Non-pigmented ciliary epithelial cell (primary cell): ENCODE measurements around the gene TMEM30B.
A peak's percentile ranks its signal among the peaks of the same experiment; 100 is the strongest.

Source experiments
- DNase-seq: peaks from one replicate; pipeline ENCODE4 v3.0.0-alpha.2; 2010; ENCODE audit warnings: low read depth

TMEM30B gene

DNA sequence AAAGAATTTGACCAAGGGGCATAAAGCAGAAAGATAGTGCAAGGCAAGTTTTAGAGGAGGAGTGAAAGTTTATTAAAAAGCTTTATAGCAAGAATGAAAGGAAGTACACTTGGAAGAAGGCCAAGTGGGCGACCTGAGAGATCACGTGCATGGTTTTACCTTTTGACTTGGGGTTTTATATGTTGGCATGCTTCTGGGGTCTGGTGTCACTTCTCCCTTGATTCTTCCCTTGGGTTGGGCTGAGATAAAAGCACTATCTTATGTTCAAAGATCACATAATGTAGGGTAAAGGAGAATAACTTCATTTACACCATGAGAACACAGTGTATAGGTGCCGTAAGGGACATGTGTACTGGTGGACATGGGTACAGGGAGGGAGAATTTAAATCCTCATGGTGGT, 17.7 kb upstream of the TMEM30B start:
- no peak for DNase-seq

DNA sequence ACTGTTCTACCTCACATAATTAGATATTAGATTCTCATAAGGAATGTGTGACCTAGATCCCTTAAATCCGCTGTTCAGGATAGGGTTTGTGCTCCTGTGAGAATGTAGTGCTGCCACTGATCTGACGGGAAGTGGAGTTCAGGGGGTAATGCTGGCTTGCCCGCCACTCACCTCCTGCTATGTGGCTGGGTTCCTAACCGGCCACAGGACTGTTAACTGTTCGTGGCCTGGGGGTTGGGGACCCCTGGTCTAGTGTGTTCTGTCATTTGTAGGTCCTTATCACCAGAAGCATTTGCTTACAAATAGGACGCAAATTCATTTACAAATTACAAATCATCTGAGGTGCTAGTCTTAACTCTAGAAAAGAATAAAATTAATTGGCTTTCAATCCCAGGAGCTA, 16.4 kb upstream of the TMEM30B start:
- DNase-seq, result no peak

DNA sequence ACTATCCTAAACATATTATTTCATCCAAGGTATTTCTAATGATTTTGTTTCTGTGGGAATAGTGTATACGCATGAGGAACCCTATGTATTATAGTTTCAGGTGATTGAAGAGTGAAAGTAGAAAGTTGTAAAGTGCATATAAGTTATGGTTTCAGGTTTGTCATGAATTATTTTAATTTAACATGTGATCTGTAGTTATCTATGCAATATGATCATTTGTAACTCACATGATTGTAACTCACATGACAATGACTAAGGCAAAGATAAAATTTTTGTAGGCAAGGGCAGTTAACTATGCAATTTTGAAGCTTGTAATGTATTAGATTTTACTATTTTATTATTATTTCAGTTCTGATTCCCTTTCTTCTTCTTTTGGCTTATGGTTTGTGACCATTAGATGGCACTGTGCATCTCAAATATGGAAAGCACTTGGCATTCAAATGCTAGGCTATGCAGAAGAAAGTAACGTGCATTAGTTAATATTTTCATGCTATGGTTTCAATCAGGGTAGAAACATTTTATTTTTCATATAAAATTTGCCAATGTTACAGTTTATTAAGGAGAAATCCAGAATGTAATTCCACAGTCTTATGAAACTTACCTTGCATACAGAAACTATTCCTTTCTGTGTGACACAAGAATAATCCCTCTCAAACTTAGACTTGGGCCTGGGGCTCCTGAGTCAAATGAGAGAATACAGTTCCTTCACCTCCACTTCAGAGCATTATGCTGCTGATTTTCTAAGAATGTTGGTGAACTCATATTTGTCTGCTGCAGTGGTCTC, 15.8 kb upstream of the TMEM30B start:
- DNase-seq, result peak; percentile 14

DNA sequence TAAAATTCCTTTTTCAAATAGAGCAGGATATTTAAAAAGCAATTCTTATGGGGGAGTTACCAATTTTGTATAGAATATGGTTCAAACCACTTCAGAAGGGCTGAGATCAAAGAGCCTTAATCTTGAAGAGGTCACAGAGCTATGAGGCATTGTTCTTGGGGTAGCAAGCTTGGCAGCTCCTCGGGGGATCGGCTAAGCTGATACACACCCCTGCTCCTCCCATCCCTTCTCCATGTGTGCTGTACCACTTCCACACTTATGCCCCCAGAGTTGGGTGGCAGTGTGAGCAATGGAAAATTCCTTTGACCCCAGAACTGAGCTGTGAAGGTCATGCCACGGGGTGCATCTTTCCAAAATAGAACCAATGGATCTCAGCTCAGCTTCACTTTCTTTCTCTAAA, 15.0 kb upstream of the TMEM30B start:
- DNase-seq, result no peak

DNA sequence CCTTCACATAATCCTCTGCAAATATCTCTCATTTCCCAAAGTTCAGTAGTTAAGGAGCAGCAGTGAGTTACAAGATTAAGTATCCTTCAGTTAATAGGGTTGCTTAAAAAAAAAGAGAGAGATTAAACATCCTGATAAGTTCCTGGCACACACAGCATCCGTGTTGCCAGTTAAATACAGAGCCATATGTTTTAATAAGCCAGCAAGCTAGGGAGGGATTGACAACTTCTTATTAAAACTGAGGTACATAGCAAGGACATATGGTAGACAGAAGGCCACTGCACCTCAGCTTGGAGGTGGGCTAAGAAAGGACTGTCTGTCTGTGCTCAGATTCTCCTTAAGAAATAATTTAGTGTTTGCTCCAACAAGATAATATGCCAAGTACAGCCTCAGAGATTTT, 9.6 kb upstream of the TMEM30B start:
- no peak for DNase-seq

DNA sequence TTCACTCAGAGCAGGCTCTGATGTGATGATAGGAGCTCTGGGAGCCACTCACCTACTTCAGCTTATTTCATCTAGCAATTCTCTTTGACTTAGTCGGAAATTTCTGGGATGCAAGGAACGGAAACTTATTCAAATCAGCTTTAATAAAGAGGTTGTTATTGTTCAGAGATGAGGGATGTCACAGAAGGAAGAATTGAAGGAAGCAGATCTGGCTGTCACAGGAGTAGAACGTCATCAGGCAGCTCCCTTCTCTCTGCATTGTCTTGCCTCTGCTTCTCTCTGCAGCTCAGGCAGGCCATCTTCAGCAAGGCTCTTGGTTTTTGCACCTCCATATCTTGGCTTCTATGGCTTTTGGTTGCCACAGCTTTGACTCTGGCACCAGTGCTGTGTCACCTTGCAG, 7.6 kb upstream of the TMEM30B start:
- no peak for DNase-seq

DNA sequence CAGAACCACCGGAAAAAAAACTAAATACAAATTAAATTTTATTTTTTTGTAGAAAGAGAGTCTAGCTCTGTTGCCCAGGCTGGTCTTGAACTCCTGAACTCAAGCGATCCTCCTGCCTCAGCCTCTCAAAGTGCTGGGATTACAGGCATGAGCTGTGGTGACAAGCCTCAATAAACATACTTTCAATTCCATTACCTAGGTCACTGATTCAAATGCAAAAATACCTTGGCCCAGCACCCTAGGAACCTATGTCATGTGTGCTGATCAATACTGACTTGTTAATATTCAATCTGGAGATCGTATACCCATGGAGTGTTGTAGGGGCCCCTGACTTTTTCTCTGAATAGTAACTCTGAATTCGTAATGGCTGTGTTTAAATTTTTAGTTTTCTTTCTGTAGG, 7.1 kb upstream of the TMEM30B start:
- no peak for DNase-seq

DNA sequence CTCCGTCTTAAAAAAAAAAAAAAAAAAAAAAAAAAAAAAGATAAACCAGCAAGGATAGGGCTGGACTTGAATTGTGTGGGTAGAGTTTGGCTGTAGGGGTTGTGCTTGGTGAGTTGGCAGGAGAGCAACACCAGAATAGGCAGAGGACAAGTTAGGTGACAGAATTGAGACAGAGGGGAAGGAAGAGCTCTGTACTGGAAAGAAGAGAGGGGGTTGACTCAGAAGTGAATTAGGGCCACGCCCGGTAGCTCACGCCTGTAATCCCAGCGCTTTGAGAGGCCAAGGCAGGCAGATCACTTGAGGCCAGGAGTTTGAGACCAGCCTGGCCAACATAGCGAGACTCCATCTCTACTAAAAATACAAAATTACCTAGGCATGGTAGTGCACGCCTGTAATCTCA, 6.1 kb upstream of the TMEM30B start:
- no peak for DNase-seq

DNA sequence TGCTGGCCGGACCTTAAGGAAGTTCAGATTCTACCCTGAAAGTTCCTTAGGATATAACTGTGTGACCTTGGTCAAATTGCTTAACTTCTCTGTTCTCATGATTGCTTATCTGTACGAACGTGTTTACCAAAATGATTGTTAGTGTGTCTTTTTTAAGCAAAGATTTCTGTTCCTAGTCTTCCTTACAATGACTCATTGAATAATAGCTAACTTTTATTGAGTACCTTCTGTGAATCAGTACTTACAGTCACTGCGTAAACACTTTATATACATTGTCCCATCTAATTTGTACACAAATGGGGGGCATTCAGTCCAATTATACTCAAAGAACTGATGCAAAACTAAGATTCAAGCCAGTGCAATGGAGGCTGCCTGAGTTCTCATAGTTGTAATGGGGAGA, 4.2 kb upstream of the TMEM30B start:
- DNase-seq, result no peak

DNA sequence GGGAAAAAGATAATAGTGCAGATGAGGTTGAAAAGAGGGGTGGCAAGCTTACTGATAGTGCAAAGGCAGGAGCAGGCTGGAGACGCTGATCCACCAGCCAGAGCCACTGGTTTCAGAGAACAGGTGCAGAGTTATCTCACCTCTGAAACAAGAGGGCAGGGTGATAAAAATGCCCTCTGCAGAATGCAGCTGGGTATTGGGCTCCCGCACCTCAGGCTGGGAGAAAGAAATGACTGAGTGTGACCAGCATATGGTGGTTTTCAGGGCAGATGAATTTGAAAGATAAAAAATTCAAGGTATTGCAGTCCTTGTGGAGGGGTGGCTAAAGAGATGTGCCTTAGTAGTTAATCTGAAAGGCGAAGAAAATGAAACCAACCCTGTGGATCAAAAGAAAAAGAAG, 2.9 kb upstream of the TMEM30B start:
- no peak for DNase-seq

DNA sequence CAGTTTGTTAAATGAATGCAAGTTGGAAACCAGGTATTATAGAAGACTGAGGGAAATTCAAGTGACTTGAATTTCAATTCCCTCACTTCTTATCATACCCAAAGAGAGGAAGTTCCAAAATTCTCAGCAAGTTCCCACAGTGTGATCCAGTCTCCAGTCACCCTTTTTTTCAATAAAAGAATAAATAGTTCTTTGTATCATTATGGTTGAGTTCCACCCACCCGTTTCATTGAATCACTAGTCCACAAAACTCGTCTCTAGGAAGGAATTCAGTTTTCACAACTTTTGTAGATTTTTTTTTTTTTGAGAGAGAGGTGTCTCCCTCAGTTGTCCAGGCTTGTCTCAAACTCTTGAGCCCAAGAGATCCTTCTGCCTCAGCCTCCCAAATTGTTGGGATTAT, 1.6 kb upstream of the TMEM30B start:
- no peak for DNase-seq

DNA sequence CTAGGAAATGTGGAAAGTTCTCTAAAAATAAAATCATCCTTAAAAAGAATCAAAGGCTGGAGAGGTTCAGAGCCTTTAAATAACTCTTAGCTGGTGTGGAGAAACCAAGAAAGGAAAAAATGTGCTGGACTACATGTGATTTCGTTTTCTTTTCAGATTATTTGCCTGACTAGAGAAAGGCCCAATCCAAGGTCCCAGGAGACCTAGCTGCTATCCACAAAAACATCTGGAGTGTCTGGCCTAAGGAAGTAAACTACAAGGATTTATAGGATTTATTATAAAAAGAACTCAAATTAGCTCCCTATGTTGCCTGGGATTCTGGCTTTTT, 774 bp upstream of the TMEM30B start:
- no peak for DNase-seq

DNA sequence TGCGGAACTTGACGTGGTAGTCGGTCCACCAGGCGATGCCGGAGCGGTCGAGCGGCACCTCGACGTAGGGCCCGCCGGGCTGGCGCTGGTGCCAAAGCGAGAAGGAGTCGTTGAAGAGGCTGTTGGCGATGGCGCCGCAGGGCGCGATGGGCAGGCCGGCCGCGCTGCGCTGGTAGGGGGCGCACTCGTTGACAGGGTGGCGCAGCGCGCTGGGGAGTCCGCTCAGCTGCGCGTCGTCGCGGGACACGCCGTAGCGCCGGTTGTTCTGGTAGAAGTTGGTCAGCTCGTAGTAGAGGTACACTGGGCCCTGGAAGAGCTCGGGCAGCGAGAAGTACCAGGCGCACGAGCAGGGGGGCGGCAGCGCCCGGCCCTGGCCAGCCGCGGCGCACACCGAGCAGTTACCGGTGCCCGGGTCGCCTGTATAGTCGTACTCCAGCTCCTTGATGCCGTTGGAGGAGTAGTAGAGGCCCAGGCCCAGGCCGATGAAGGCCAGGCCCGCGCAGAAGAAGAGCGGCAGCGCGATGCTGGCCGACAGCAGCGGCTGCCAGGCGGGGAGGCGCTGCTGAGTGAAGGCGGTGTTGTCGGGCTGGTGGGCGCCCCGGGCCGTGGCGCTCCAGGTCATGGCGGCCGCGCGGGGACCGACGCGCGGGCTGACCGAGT, 482 bp downstream of the TMEM30B start:
- no peak for DNase-seq

DNA sequence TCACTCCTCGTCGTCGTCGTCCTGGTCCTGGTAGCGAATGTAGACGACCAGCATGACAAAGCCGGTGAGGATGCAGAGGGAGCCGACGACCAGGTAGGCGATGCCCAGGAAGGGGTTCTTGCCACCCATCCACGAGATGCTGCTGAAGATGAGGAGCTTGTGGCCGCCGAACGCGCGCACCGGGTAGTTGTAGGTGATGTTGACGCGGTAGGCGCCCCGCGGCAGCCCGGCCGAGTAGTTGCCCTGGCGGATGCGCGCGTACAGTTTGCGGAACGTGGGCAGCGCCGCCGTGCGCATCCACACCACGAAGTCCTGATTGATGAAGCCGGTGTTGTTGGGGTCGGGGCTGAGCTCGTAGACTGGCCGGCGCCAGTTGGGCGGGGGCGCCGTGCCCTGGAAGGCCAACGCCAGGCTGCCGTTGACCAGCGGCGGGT, 1.0 kb downstream of the TMEM30B start:
- DNase-seq, result no peak

DNA sequence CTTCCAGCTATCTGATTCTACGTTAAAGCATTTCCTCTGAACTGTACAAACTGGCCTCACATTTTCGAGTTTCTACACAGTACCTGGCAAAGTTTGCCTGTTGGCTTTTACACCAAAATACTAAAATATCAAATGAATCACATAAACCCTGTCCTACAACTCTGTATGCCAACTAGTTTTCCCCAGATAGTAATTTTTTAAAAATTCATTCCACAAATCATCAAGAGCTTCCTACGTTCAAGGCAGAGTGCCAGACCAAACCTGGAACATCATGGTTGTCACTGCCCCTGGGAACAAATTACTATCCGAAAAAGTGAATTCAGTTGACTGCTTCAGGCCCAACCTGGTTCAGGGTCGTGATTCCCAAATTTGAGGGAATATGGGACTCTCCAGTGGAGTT, 2.1 kb downstream of the TMEM30B start:
- no peak for DNase-seq

DNA sequence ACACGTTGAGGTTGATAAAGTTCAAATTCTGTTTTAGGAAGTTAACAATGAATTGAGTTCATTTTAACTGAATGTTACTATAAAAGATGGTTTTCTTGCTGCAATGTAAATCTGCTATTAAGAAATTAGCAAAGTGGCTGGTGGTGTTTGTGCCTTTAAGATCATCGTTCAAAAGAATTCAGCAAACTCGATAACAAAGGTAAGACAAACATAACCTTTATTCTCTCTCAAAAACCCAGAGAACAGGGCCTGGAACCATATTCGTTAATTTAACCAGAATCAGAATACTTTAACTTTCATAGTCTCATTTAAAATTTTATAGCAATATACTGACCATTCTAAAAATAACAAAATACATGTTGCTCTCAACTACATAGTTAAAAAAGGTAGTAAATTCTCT, 3.4 kb downstream of the TMEM30B start:
- DNase-seq, result no peak

DNA sequence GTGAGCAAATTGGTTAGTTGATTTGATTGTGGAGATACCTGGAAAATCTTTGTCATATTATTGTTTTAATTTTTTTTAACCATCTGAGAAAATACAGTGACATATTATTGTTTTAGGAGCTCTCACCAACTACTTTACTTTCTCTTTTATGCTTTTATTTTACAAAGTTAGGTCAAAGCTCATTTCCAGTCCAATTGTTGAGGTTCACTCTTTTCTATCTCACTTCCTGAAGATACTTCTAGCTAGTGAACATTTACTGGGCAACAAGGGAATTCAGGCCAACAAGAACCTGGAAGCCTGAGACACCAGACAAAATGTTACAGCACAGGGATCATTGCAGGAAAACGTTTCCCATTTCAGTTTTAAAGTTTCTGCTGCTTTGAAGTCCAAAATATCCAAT, 3.9 kb downstream of the TMEM30B start:
- DNase-seq, result no peak

DNA sequence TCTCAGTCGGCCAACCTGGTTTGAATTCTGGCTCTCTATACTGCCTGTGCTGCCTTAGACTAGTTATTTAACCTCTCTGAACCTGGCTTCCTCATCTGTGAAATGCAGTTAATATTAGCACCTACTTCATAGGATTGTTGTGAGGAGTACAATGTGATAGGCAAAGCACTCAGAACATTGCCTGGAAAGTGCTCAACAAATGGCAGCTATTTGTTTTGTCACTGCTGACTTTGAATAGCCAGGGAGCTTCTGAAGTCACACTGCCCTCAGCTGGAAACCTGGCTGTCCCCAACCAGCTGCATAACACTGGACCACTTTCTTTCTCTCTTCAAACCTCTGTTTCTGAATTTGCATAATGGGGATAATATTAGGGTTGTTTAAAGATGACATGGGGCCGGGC, 9.6 kb downstream of the TMEM30B start:
- no peak for DNase-seq

DNA sequence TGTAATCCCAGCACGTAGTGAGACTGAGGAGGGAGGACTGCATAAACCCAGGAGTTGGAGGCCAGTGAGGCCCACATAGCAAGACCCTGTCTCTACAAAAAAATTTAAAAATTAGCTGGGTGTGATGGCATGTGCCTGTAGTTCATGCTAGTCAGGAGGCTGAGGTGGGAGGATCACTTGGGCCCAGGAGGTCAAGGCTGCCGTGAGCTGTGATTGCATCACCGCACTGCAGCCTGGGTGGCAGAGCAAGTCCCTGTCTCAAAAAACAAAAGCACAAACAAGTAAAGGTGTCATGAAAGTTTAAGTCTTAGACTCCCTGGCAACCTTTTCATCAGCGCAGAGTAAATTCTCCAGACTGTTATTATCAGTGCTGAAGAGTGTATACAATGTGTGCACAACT, 10.4 kb downstream of the TMEM30B start:
- DNase-seq, result no peak

DNA sequence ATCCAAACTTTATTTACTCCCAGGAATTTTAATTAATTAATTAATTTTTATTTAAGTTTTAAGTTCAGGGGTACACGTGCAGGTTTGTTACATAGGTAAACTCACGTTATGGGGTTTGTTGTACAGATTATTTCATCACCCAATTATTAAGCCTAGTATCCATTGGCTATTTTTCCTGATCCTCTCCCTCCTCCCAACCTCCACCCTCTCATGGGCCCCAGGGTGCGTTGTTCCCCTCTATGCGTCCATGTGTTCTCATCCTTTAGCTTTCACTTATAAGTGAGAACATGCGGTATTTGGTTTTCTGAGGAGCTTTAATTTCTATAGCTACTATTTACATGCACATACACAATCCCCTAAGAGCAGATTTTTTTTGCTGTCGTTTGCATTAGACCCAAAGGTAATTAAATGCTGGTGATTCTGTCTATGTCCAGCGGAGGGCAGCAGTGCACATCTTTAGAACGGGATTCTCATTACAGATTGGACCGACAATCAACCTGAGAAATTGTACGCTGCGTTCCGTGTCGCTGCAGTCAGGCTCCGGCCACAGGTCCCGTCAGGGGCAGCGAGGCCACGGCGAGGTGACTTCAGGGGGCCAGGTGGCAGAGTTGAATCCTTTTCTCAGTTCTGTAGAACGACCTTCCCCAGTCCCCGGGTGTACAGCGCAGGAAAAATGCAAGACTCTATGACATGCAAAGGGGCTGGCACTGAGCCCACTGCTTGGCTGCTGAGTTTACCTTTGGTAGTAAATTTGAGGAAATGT, 11.6 kb downstream of the TMEM30B start:
- DNase-seq, result no peak

DNA sequence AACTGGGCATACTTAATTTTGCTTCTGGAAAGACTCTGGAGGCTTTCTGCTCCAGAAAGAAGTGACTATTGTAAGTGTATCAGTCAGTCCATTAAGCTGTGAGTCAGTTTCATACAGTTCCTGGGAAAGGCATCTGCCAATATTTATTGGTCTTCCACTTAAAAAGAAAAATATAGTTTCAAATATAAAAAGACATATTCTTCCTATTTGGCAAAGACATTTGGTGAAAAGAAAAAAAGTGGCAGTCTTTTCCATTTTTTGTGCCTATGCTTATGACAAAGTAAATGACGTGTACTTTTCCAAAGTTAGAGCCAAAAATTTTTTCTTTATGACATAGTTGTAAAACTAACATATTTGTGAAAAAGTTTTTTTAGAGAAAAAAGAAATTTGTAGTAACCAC, 12.3 kb downstream of the TMEM30B start:
- no peak for DNase-seq

DNA sequence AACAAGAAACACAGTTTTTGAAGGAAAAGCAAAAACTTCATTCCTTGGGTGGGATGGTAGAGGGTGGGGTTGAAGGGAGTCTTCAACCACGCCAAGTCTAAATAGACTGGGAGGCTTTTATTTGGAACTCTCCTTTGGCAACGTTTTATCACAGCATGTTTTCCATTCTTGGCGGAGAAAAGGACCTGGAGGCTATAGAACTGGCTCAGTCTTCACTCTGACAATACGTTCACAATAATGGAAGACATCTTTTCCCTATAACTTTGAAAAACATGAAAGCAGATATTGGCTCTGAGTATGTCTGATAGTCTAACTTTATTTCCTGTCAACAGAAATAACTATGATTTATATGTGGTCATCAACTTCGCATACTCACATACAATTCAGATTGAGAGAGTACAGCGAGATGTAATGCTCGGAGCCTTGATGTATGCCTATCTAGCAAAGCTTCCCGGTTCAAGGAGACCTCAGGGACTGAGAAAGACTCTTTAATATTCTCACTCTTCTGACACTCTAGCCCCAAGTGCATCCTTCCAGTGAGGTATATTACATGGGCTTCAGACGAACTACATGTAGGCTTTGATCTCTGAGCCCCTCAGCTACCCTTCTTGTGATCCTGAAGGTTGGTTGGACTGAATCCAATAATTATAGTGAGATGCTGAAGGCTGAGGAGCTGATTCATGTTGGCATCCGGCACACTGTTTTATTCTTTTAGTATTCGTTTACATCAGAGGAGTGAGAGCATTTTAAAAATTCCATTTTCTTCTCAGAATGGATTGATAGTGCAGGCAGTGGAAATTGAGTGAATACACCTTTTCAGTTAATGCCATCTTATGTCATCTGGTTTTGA, 14.0 kb downstream of the TMEM30B start:
- DNase-seq, result no peak
